ENCODE results near the gene LRCOL1.

GRCh38 chr12:132640936-132641335, 30.6 kb upstream of the LRCOL1 start:
- TF ChIP-seq POLR2A (IDR thresholded peaks at IDR 0.05) = no peak
- no peak for TF ChIP-seq CTCF (IDR thresholded peaks at IDR 0.05)
